SK-N-SH (cell line): ENCODE measurements around the gene SLC17A2. TPM values are rescaled to one million over a fixed set of nuclear protein-coding genes. Genes with fewer than 3 reads are reported as not detected.

Source experiments
- CTCF ChIA-PET: fragments of 300-600, 350-600 bp; formaldehyde crosslinking; extraction: SDS; loops from one replicate; lab custom pipeline; 2021; lab: Yijun Ruan, JAX
- POLR2A ChIA-PET: fragments of 350-600 bp; sonication (Branson Sonifier 250); formaldehyde crosslinking; extraction: SDS; loops from one replicate; lab custom pipeline; 2020; ENCODE audit warnings: antibody characterized with exemption, inconsistent platforms; lab: Yijun Ruan, JAX
- DNase-seq: peaks from one replicate; pipeline ENCODE4 v3.0.0; 2012
- H2AFZ ChIP-seq: fragments of 200-600 bp; sonication (generic); 2 replicates; pipeline ENCODE4 v1.8.1; 2016; ENCODE audit warnings: antibody characterized with exemption, mild to moderate bottlenecking, low read depth
- H3F3A ChIP-seq: fragments of 200-600 bp; sonication (generic); replicated peaks from 2 replicates; pipeline ENCODE3; 2016; ENCODE audit warnings: antibody characterized with exemption, mild to moderate bottlenecking; ENCODE audit not compliant: insufficient read depth
- H3K27ac ChIP-seq, 2 experiments: fragments of 200-500 bp in 1 of 2; fragments of 200-600 bp in 1 of 2; sonication (Bioruptor generic) in 1 of 2; sonication (generic), shearing (Covaris generic) in 1 of 2; 2 replicates each; pipeline versions ENCODE4 v1.5.1 to v1.6.1; 2014 to 2016; ENCODE audit warnings: low read depth in 2 of 2, inconsistent platforms in 1 of 2, low read length in 1 of 2, mild to moderate bottlenecking in 1 of 2, mixed read lengths in 1 of 2
- H3K27me3 ChIP-seq: fragments of 200-600 bp; sonication (generic), shearing (Covaris generic); 2 replicates; pipeline ENCODE4 v1.6.1; 2016; ENCODE audit warnings: mixed run types; ENCODE audit not compliant: insufficient read depth
- H3K36me3 ChIP-seq, 2 experiments: fragments of 200-500 bp in 1 of 2; fragments of 200-600 bp in 1 of 2; sonication (Bioruptor generic) in 1 of 2; sonication (generic) in 1 of 2; replicated peaks in 1 of 2; 2 replicates each; pipeline versions ENCODE3 to v1.5.1; 2014 to 2016; ENCODE audit warnings: low read length in 1 of 2, mild to moderate bottlenecking in 1 of 2; ENCODE audit not compliant: insufficient read depth in 2 of 2, control insufficient read depth in 1 of 2
- H3K4me1 ChIP-seq, 2 experiments: fragments of 200-500 bp in 1 of 2; fragments of 200-600 bp in 1 of 2; sonication (Bioruptor generic) in 1 of 2; sonication (generic), shearing (Covaris generic) in 1 of 2; 2 replicates each; pipeline versions ENCODE4 v1.5.1 to v1.6.1; 2014 to 2016; ENCODE audit warnings: low read depth in 1 of 2, low read length in 1 of 2, mixed run types in 1 of 2; ENCODE audit not compliant: insufficient read depth in 2 of 2, control insufficient read depth in 1 of 2
- H3K4me2 ChIP-seq: fragments of 200-600 bp; sonication (generic), shearing (Covaris generic); 2 replicates; pipeline ENCODE4 v1.6.1; 2017; ENCODE audit warnings: mixed run types
- H3K4me3 ChIP-seq, 2 experiments: fragments of 200-500 bp in 1 of 2; fragments of 200-600 bp in 1 of 2; sonication (Bioruptor generic) in 1 of 2; sonication (generic), shearing (Covaris generic) in 1 of 2; 2 replicates each; pipeline versions ENCODE4 v1.5.1 to v1.8.1; 2014 to 2016; ENCODE audit warnings: low read depth in 2 of 2, inconsistent platforms in 1 of 2, low read length in 1 of 2, mild to moderate bottlenecking in 1 of 2, mixed read lengths in 1 of 2, moderate library complexity in 1 of 2
- H3K79me2 ChIP-seq: fragments of 200-600 bp; sonication (generic); 2 replicates; pipeline ENCODE4 v1.8.1; 2017; ENCODE audit warnings: mild to moderate bottlenecking; ENCODE audit not compliant: insufficient read depth
- H3K9ac ChIP-seq: fragments of 200-600 bp; sonication (generic); 2 replicates; pipeline ENCODE4 v1.6.1; 2017; ENCODE audit warnings: mixed run types
- H3K9me2 ChIP-seq: fragments of 200-600 bp; sonication (generic); 2 replicates; pipeline ENCODE4 v1.6.1; 2017; ENCODE audit warnings: mixed run types
- H3K9me3 ChIP-seq: fragments of 200-600 bp; sonication (generic); 2 replicates; pipeline ENCODE4 v1.6.1; 2017; ENCODE audit warnings: mixed run types, mild to moderate bottlenecking, moderate library complexity
- H4K20me1 ChIP-seq: fragments of 200-600 bp; sonication (generic); 2 replicates; pipeline ENCODE4 v1.6.1; 2017; ENCODE audit warnings: mild to moderate bottlenecking, mixed run types; ENCODE audit not compliant: insufficient read depth
- ELF1 ChIP-seq: IDR thresholded peaks from 2 replicates; pipeline ENCODE4 v1.4.0; 2012
- EP300 ChIP-seq, 2 experiments: IDR thresholded peaks; 2 replicates each; pipeline versions ENCODE4 v1.4.0 to v1.6.1; 2012; ENCODE audit warnings: borderline replicate concordance in 1 of 2, low read depth in 1 of 2, low read length in 1 of 2
- FOSL2 ChIP-seq: IDR thresholded peaks from 2 replicates; pipeline ENCODE4 v1.4.0; 2012; ENCODE audit warnings: low read depth, mild to moderate bottlenecking, moderate library complexity, borderline replicate concordance
- FOXJ3 ChIP-seq: sonication (generic); formaldehyde crosslinking; IDR thresholded peaks from 2 replicates; pipeline ENCODE4 v1.5.1; 2020; ENCODE audit warnings: mild to moderate bottlenecking, missing genetic modification reagents
- NFIC ChIP-seq: IDR thresholded peaks from 2 replicates; pipeline ENCODE4 v1.4.0; 2012; ENCODE audit warnings: borderline replicate concordance
- POLR2AphosphoS5 ChIP-seq: IDR thresholded peaks from 2 replicates; pipeline ENCODE4 v1.6.1; 2012; ENCODE audit warnings: low read depth, low read length
- RAD21 ChIP-seq: IDR thresholded peaks from 2 replicates; pipeline ENCODE4 v1.6.1; 2012; ENCODE audit warnings: mild to moderate bottlenecking, low read length
- RCOR1 ChIP-seq: fragments of 150-350 bp; IDR thresholded peaks from 2 replicates; pipeline ENCODE4 v1.6.1; 2017; ENCODE audit warnings: antibody characterized with exemption, low read length
- RFX5 ChIP-seq: IDR thresholded peaks from 2 replicates; pipeline ENCODE4 v1.6.1; 2012; ENCODE audit warnings: mild to moderate bottlenecking, improper control_type of control experiment, low read length
- TAF1 ChIP-seq: IDR thresholded peaks from 2 replicates; pipeline ENCODE4 v1.6.1; 2012; ENCODE audit warnings: low read depth, mild to moderate bottlenecking, low read length, moderate library complexity, borderline replicate concordance
- TCF12 ChIP-seq: IDR thresholded peaks from 2 replicates; pipeline ENCODE4 v1.4.0; 2012
- USF1 ChIP-seq: IDR thresholded peaks from 2 replicates; pipeline ENCODE4 v1.4.0; 2012; ENCODE audit warnings: low read depth, borderline replicate concordance
- USF2 ChIP-seq: fragments of 150-350 bp; IDR thresholded peaks from 2 replicates; pipeline ENCODE4 v1.6.1; 2017; ENCODE audit warnings: antibody characterized with exemption, low read length, low read depth, borderline replicate concordance
- YY1 ChIP-seq: IDR thresholded peaks from 2 replicates; pipeline ENCODE4 v1.4.0; 2012; ENCODE audit warnings: low read depth, mild to moderate bottlenecking
- ZBTB33 ChIP-seq: IDR thresholded peaks from 2 replicates; pipeline ENCODE4 v1.4.0; 2012; ENCODE audit warnings: low read depth, borderline replicate concordance
- WGBS: methylation state at CpG from one replicate; pipeline ENCODE4 v1.1.6; 2017; ENCODE audit warnings: low lambda C conversion rate; 5-methylcytosine and 5-hydroxymethylcytosine counted together
- polyA plus RNA-seq, 3 experiments: library from polyadenylated mRNA; depleted of rRNA; stranded (reverse); fragments of >200 nt; gene quantifications; 2 replicates each; pipeline ENCODE4 v1.2.3, GENCODE V29; 2012

Gene SLC17A2
- polyA plus RNA-seq, 1 of the 3 experiments (the other 2 are of a cell fraction): not detected

DNA sequence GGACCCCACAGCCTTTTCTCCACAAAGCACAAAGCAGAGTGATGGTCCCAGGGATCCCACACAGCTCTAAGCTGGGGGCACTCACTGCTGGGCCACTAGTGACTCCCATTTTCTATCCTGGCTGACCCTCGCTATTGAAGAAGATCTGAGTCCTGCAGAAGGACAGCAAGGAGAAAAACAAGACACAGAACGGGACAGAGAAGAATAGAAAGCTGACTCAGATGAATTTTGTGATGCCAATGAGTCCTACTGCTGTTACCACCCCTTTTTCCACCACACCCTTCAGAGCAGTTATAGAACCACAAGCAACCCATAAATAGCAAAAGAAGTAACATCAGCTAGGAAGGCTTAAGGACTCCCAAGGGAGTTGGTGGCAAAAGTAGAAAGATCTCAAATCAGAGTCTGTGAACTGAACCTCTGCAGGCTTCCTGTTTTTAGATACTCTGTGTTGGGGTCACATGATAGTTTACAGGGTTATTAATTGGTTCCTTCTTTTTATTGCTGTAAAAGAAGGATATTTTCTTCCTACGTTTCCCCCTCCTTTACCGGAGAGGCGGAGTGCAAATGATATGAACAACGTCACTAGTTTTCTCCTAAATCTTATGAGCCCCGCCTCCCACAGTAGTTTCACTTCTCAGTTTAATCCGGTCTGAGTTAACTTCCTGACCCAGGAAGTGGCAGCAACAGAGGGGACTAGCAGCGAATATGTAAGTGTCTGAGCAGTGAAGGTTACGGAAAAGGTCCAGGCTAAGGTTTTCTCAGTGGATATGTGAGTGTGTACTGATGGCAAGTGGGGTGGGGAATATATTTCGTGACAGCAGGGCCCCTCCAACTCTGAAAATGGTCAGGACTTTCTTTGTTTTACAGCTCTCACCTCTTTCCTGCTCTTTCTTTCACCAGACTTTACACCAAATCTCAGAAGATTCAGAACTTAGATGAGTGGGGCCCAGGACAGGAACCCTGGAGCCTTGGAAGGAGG is 31.9 kb upstream of the SLC17A2 start, which contains the start of gene TRIM38:
Gene TRIM38, plus strand, starts transcription at position 654 of the 979 bp plus-strand sequence. CDS start 3,721 bp downstream, outside the sequence.
- DNase-seq: no peak
- WGBS: 48% methylated on average over 11 of the region's 11 CpGs
- no peak for TF ChIP-seq FOXJ3 (CRISPR knock-in tag)
- TF ChIP-seq TAF1: peak; percentile 34; the same call in 1 of the 2 replicates
- TF ChIP-seq YY1: no peak
- TF ChIP-seq POLR2AphosphoS5: peak; percentile 41; the same call in 1 of the 2 replicates
- TF ChIP-seq ELF1: peak; percentile 36; the same call in 1 of the 2 replicates
- TF ChIP-seq USF2: no peak
- TF ChIP-seq, all 33 proteins: peak for 3
- no peaks in the 10 kb centered on the region for H3K27me3 ChIP-seq
- no peaks in the 10 kb centered on the region for H3F3A ChIP-seq
- no peaks in the 10 kb centered on the region for H3K4me1 ChIP-seq
- peak within 1 kb of the TSS; percentile 60; the same call in 1 of the 2 replicates for H3K9ac ChIP-seq
- peak within 1 kb of the TSS; percentile 45 to 57 for H3K4me3 ChIP-seq
- peaks cover 0 to 8% of the 10 kb centered on the region in 2 experiments for H3K36me3 ChIP-seq
- H3K4me2 ChIP-seq: peak within 1 kb of the TSS; percentile 71
- H4K20me1 ChIP-seq: no peaks in the 10 kb centered on the region
- H3K9me3 ChIP-seq: no peaks in the 10 kb centered on the region
- no peaks in the 10 kb centered on the region for H3K9me2 ChIP-seq
- ChIA-PET POLR2A (no interaction called here), CTCF (interaction anchor here (0.6 to 2.1 kb wide), 4 partner anchors 10 to 41 kb away, joined by 3 to 6 read pairs (median 4); no protein-coding TSS in a partner anchor)
- no peaks in the 10 kb centered on the region for H3K79me2 ChIP-seq
- peak within 1 kb of the TSS; percentile 70 to 71 for H3K27ac ChIP-seq
- peak within 1 kb of the TSS; percentile 80 for H2AFZ ChIP-seq

GRCh38 chr6:25961619-25962148 is 31.2 kb upstream of the SLC17A2 start:
- no peaks in the 10 kb centered on the region for H3K79me2 ChIP-seq
- H3K9me3 ChIP-seq: no peaks in the 10 kb centered on the region
- no peak for DNase-seq
- H3F3A ChIP-seq: no peaks in the 10 kb centered on the region
- WGBS: 50% methylated on average over 2 of the region's 3 CpGs
- H3K27ac ChIP-seq: no peak overlapping the region; a peak in 1 of 4 replicates
- no peak overlapping the region for H3K9ac ChIP-seq
- peaks cover 0 to 7% of the 10 kb centered on the region in 2 experiments for H3K36me3 ChIP-seq
- CTCF ChIA-PET: interaction anchor here (0.6 to 2.1 kb wide), 4 partner anchors 11 to 41 kb away, joined by 3 to 6 read pairs (median 4); no protein-coding TSS in a partner anchor
- H3K9me2 ChIP-seq: no peaks in the 10 kb centered on the region
- H2AFZ ChIP-seq: no peak overlapping the region
- H3K4me2 ChIP-seq: no peak overlapping the region
- no peak overlapping the region for H3K4me3 ChIP-seq
- POLR2A ChIA-PET: no interaction called here
- H3K4me1 ChIP-seq: no peaks in the 10 kb centered on the region
- H3K27me3 ChIP-seq: no peaks in the 10 kb centered on the region
- no peaks in the 10 kb centered on the region for H4K20me1 ChIP-seq
- TF ChIP-seq EP300 (IDR thresholded peaks at IDR 0.05; ENCODE audit: borderline replicate concordance in 1 of 2, low read depth in 1 of 2, low read length in 1 of 2) (no peak), RFX5 (no peak), YY1 (no peak), TCF12 (no peak), NFIC (no peak), ZBTB33 (no peak), USF2 (no peak), FOSL2 (no peak), TAF1 (no peak), USF1 (no peak), RCOR1 (no peak), RAD21 (no peak)
- TF ChIP-seq, all 33 proteins: peak for 0
